Fibroblast of mammary gland (primary cell): ENCODE results near the gene C3orf70.

Source experiments
- DNase-seq: peaks from one replicate; pipeline ENCODE4 v3.0.0-alpha.2; 2010; ENCODE audit warnings: low read depth
- H3K4me3 ChIP-seq: 2 replicates; pipeline ENCODE4 v1.5.1; 2011; ENCODE audit warnings: low read depth, mild to moderate bottlenecking, low read length, moderate library complexity; ENCODE audit not compliant: control insufficient read depth
- TF ChIP-seq, protein P1 (sequence below): conservative IDR thresholded peaks from 2 replicates; pipeline ENCODE4 v1.5.1; 2011; ENCODE audit warnings: low read depth, low read length, inconsistent platforms; ENCODE audit not compliant: control insufficient read depth, insufficient read depth

C3orf70 gene

DNA sequence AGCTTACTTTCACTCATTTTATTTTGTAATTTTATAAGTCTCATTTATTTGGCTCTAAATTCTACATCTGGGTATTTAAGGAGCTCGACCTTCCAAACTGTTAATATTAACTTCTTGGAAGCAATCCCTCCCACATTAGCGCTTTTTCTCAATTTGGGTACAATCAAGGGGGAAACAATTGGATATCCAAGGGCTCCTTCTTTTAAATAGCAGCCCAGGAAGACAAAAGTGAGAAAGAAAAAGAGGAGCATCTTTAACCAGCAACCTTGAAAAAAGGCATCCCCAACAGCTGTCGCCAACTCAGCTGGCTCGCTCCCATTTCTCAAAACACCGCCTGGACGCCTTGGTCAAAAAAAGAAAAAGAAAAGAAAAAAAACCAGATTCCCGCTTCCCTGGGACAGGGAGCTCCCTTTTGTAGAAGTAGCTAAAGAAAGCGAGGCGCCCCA, 873 bp downstream of the C3orf70 start:
- H3K4me3 ChIP-seq = no peak overlapping the region
- TF ChIP-seq, protein P1, sequence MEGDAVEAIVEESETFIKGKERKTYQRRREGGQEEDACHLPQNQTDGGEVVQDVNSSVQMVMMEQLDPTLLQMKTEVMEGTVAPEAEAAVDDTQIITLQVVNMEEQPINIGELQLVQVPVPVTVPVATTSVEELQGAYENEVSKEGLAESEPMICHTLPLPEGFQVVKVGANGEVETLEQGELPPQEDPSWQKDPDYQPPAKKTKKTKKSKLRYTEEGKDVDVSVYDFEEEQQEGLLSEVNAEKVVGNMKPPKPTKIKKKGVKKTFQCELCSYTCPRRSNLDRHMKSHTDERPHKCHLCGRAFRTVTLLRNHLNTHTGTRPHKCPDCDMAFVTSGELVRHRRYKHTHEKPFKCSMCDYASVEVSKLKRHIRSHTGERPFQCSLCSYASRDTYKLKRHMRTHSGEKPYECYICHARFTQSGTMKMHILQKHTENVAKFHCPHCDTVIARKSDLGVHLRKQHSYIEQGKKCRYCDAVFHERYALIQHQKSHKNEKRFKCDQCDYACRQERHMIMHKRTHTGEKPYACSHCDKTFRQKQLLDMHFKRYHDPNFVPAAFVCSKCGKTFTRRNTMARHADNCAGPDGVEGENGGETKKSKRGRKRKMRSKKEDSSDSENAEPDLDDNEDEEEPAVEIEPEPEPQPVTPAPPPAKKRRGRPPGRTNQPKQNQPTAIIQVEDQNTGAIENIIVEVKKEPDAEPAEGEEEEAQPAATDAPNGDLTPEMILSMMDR = no peak
- DNase-seq = no peak

DNA sequence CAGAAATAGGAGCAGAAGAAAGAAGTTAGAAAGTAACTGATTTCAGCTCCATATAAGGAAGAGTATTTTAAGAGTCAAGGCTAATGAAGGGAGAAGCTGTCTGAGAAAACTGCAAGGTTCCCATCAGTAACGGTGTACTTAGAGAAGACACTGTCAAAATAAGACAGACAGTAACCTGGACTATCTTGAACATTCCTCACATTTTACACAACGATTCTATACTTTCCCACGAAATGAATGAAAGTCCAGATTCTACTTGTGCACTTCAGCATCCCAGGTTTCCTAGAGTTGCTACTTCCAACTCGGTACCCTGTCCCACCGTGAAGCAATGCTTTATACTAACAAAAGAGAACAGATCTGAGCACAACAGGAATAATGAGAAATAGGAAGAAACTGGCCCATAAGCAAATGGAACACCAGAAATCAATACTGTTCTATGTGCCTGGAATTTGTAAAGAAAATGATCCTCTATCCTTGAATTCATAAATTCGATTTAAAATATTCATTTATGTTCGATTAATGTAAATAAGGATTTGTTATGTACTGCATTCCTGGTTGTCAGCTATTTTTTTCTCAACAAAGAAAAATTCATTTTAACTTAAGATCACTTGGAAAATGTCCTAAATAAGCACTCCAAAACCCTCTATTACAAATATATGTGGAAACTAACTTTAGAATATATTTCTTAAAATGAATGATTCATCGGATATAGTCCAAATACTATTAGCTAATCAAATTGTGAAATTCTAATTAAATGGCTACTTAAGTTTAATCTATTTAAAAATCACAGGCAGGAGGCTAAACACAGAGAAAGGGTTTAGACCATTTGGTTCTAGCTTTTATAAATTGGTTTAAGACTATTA, 1.5 kb downstream of the C3orf70 start:
- DNase-seq = no peak
- H3K4me3 ChIP-seq = no peak overlapping the region
- TF ChIP-seq, protein P1 = no peak

DNA sequence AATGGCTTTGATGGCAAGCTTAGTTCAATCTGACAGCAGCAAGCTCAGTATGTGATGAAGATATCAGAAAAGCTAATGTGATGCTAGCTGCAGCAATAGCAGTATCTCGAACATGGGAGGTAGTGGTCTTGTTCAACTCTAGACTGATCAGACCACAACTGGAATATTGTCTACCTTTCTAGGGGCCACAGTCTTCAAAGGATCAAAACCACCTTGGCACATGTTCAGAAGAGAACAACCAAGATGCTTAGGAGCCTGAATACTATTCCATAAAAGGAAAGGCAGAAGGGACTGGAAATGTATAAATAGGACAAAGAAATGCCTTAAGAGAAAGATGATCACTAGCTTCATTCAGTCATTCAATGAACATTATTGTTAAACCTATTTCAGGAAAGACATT, 2.3 kb downstream of the C3orf70 start:
- TF ChIP-seq, protein P1 = no peak
- no peak overlapping the region for H3K4me3 ChIP-seq
- DNase-seq = no peak

DNA sequence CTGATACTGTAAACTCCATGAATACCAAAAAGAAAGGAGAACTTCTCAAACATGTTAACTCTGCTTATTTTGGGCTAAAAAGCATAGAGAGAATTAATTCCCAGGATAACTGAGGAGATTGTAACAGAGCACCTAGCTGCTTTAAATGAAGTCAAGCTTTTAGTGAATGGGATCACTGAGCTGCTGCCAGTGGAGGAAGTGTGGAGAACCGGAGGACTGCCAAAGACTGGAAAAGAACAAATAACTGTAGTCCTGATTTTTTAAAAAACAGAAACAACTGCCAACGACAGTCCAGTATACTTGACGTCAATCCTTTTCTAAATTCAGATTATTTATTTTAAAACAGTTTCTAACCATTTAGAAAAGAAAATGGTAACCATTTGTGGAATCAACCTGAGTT, 3.3 kb downstream of the C3orf70 start:
- no peak for DNase-seq
- H3K4me3 ChIP-seq = no peak overlapping the region
- TF ChIP-seq, protein P1 = no peak

DNA sequence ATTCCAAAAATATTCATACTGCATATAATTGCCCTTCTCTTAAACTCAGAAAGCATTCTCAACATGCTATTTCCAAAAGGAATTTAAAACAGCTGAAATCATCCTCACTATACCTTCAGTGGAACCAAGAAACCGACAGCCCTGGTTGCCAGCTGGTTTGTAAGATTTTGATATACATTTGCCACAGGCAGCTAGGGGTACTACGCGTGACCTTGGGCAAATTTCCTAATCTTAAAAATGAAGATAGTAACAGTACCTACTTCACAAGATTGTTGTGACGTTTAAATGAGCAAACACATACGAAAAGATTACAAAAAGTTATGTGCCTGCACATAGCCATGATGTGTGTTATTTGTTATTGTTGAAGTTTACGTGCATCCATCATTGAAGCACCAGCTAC, 7.3 kb downstream of the C3orf70 start:
- DNase-seq = no peak
- H3K4me3 ChIP-seq = no peak overlapping the region
- TF ChIP-seq, protein P1 = no peak

DNA sequence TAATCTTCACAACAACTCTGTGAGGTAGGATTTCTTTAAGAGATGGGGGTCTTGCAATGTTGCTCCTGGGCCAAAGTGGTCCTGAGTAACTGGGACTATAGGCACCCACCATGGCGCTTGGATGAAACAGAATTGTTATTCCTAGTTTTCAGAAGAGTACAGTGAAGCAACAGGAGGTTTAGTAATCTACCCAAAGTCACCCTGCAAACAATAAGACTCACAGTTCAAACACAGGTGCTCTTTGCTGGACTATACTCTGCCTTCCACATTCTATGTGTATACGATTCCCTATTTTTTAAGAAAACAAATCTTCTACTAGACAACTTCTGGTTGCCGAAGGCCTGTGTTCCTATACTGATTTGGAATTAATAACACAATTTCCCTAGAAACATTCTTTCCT, 8.1 kb downstream of the C3orf70 start:
- TF ChIP-seq, protein P1 = no peak

More for the DNA sequence above, 8.1 kb downstream of the C3orf70 start:
- no peak overlapping the region for H3K4me3 ChIP-seq
- no peak for DNase-seq
